IPS-NIHi11 (cell line): Measurements from ENCODE around the gene PROCR.
"Not testable (repeated sequence)": the region's sequence is repeated elsewhere in the genome, so short reads cannot be mapped to it uniquely, and the experiment has no call there.

Experiments
- DNase-seq: peaks from one replicate; pipeline ENCODE4 v3.0.0; 2012; ENCODE audit warnings: mixed read lengths, low spot score

Gene PROCR

DNA sequence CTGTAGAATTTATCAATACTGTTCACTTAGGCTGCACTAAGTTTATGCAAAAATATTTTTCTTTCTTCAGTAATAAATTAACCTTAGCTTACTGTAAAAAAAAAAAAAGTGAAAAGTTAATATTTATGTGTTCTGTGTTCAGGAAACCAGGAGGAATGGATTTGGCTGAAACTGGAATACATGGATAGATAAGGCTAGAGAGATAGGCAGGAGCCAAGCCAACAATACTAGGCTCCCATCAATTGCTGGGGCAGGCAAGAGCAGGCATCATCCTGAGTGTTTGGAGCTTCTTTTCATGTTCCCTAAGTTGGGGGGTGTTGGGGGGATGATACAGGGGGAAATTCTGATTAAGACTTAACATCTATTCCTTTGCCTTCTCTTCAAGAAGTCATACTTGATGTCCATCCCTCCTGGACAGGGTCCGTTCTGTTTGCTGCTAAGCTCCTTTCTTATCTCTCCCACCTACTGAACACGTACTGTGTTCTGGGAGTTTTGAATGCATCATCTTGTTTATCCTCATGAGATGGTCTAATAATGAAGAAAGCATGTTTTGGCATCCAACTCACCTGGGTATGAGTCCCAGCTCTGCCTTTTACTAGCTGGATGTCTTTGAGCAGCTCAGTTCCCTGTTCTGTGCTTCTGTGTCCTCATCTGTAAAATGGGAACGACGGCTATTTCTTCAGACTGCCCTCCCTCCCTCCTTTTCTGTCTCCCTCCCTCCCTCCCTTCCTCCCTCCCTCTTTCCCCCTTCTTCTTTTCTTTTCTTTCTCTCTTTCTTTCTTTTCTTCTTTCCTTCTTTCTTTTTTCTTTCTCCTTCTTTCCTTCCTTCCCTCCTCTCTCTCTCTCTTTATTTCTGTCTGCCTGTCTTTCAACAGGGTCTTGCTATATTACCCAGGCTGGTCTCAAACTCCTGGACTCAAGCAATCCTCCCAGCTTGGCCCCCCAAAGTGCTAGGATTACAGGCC lies 6.4 kb upstream of the PROCR start:
- no peak for DNase-seq

- DNase-seq = peak; percentile 54
Observed at GRCh38 chr20:35166242-35166830, 5.5 kb upstream of the PROCR start.

GRCh38 chr20:35167787-35168186 lies 4.1 kb upstream of the PROCR start:
- DNase-seq = no peak

GRCh38 chr20:35168701-35169409 lies 3.0 kb upstream of the PROCR start:
- not testable (repeated sequence) for DNase-seq

DNA sequence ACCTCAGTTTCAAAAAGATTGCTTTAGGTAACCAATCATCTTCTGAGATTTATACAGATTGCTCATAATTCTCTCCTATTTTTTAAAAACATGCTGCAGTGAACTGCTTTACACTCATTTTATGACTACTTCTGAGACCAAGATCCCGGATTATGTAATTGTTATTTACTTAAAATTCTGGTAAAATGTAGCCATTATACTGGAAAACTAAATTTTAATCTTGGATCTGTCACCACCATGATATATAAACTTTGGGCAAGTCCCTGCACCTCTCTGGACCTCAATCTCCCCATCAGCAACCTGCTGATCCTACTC lies 477 bp upstream of the PROCR start:
- DNase-seq = no peak

GRCh38 chr20:35172434-35172806 lies 548 bp downstream of the PROCR start:
- DNase-seq = no peak

DNA sequence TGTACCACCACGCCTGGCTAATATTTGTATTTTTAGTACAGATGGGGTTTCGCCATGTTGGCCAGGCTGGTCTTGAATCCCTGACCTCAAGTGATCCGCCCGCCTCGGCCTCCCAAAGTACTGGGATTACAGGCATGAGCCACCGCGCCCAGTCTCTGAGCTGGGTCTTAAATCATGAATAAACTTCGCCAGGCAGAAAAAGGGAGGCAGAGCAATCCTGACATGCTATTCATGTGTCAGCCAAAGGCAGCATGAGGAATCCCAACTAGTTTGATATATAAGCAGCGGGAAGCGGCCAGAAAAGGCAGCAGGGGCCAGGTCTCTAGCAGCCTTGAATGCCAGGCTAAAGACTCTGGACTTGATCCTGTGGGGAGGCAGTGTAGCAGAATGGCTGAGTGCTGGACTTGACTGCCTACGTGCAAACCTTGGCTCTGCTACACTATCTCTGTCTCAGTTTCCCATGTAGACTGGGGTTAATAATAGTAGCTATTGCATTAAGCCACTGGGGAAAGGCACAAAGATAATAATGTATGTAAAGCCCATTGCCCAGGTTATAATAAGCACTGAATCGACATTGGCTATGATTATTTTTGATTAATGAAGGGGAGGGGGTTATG lies 1.8 kb downstream of the PROCR start:
- no peak for DNase-seq

- peak; percentile 98 for DNase-seq
Observed at GRCh38 chr20:35174458-35175216, 2.8 kb downstream of the PROCR start.

DNA sequence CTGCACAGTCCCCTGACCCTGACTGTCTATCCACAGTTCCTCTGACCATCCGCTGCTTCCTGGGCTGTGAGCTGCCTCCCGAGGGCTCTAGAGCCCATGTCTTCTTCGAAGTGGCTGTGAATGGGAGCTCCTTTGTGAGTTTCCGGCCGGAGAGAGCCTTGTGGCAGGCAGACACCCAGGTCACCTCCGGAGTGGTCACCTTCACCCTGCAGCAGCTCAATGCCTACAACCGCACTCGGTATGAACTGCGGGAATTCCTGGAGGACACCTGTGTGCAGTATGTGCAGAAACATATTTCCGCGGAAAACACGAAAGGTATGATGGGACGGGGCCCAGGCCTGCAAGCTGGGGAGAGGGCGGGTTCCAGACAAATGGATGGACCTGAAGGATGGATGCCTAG lies 4.3 kb downstream of the PROCR start:
- no peak for DNase-seq

- no peak for DNase-seq
Observed at GRCh38 chr20:35179292-35180212, 7.7 kb downstream of the PROCR start.

DNA sequence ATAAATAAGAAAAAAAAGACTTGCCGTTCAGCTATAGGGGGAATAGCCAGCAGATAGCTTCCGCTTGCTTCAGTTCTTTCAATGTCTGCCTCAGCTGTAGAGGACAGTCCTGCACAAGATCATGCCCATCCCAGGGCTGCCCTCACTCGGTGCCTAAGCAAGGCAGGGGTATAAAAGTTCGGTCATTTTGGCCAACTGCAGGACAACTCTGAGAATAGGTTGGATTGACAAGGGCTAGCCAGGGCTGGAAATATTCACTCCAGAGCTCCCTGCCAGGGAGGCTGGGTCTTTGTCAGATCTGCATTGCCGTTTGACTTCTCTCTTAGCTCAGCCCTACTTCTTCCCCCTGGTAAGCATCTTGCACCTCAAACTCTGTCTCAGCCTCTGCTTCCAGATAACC lies 8.4 kb downstream of the PROCR start:
- DNase-seq = no peak

- DNase-seq = no peak
Observed at GRCh38 chr20:35181731-35182130, 9.9 kb downstream of the PROCR start.

GRCh38 chr20:35186691-35187289 lies 14.9 kb downstream of the PROCR start:
- DNase-seq = not testable (repeated sequence)

DNA sequence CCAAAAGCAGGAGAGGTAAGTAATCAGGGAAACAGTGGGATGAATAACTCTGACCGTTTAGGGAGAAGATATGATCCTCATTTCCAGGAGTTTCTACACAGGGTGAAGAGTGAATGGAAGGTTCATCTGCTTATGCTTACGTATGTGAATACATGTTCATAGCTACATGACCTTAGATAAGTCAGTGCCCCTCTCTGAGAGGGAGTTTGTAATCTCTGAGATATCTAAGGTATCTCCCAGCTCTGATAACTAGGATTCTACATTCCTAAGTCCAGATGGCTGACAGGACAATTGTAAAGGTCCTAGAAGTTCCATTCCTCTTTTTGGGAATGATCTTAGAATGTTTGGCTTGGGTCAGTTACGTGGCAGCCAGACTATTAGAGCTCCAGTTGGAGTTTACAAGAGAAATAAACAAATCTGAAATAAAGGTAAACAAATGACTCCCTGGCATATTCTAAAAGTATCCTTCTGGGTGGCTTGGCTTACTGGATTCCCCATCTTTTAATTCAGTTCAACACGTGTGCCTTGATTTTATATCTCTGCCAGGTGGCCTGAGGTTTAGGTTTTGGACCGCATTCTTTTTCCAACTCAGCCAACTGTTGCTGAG lies 15.8 kb downstream of the PROCR start:
- no peak for DNase-seq

GRCh38 chr20:35189223-35189622 lies 17.4 kb downstream of the PROCR start:
- not testable (repeated sequence) for DNase-seq

GRCh38 chr20:35190556-35190955 lies 18.7 kb downstream of the PROCR start:
- no peak for DNase-seq

- DNase-seq = no peak
Observed at GRCh38 chr20:35191419-35192117, 19.7 kb downstream of the PROCR start.

GRCh38 chr20:35192118-35192872 lies 20.4 kb downstream of the PROCR start:
- DNase-seq = no peak
